Astrocyte (in vitro differentiated cells and primary cell): Measurements from ENCODE around the gene THAP3. TPM values are rescaled to one million over a fixed set of nuclear protein-coding genes. Genes with fewer than 3 reads are reported as not detected.

Source experiments
- DNase-seq: peaks from one replicate; pipeline ENCODE4 v3.0.0-alpha.2; 2010; ENCODE audit warnings: low read depth
- FAIRE-seq: peaks from 2 replicates; lab custom pipeline; 2011; peaks lifted over from hg19 to GRCh38; lab: Jason Lieb, UNC
- H2AFZ ChIP-seq: 2 replicates; pipeline ENCODE4 v1.6.0; 2012; ENCODE audit warnings: low read depth, low read length, inconsistent platforms
- H3K27ac ChIP-seq: 2 replicates; pipeline ENCODE4 v1.5.1; 2011; ENCODE audit warnings: low read depth, low read length, inconsistent platforms
- H3K27me3 ChIP-seq: 2 replicates; pipeline ENCODE4 v1.6.0; 2011; ENCODE audit warnings: low read length, inconsistent platforms; ENCODE audit not compliant: insufficient read depth
- H3K36me3 ChIP-seq: 2 replicates; pipeline ENCODE4 v1.5.1; 2011; ENCODE audit warnings: low read length, inconsistent platforms; ENCODE audit not compliant: insufficient read depth
- H3K4me1 ChIP-seq: 2 replicates; pipeline ENCODE4 v1.5.1; 2011; ENCODE audit warnings: low read length, inconsistent platforms; ENCODE audit not compliant: insufficient read depth
- H3K4me2 ChIP-seq: 2 replicates; pipeline ENCODE4 v1.6.0; 2012; ENCODE audit warnings: low read length, inconsistent platforms
- H3K4me3 ChIP-seq: 2 replicates; pipeline ENCODE4 v1.5.1; 2011; ENCODE audit warnings: low read depth, mild to moderate bottlenecking, low read length, inconsistent platforms; ENCODE audit not compliant: insufficient read depth
- H3K79me2 ChIP-seq: 2 replicates; pipeline ENCODE4 v1.6.0; 2012; ENCODE audit warnings: mild to moderate bottlenecking, low read length, inconsistent platforms; ENCODE audit not compliant: insufficient read depth
- H3K9ac ChIP-seq: 2 replicates; pipeline ENCODE4 v1.6.0; 2012; ENCODE audit warnings: mild to moderate bottlenecking, low read length, inconsistent platforms
- H3K9me3 ChIP-seq: 2 replicates; pipeline ENCODE4 v1.5.1; 2012; ENCODE audit warnings: low read depth, mild to moderate bottlenecking, low read length, inconsistent platforms; ENCODE audit not compliant: insufficient read depth
- H4K20me1 ChIP-seq: 2 replicates; pipeline ENCODE4 v1.6.0; 2012; ENCODE audit warnings: low read length, inconsistent platforms; ENCODE audit not compliant: insufficient read depth
- H3K27ac Mint-ChIP-seq: one replicate; pipeline ENCODE4 v1.8.0; 2021; ENCODE audit warnings: mild to moderate bottlenecking, mixed read lengths; ENCODE audit not compliant: unreplicated experiment
- H3K27me3 Mint-ChIP-seq: one replicate; pipeline ENCODE4 v1.8.0; 2021; ENCODE audit warnings: low read depth, mixed read lengths; ENCODE audit not compliant: unreplicated experiment
- H3K36me3 Mint-ChIP-seq: one replicate; pipeline ENCODE4 v1.8.0; 2021; ENCODE audit warnings: low read depth, mixed read lengths; ENCODE audit not compliant: unreplicated experiment
- H3K4me1 Mint-ChIP-seq: one replicate; pipeline ENCODE4 v1.8.0; 2021; ENCODE audit warnings: low read depth, mixed read lengths; ENCODE audit not compliant: unreplicated experiment
- H3K4me3 Mint-ChIP-seq: one replicate; pipeline ENCODE4 v1.8.0; 2021; ENCODE audit warnings: mild to moderate bottlenecking, moderate library complexity, mixed read lengths; ENCODE audit not compliant: unreplicated experiment
- H3K9me3 Mint-ChIP-seq: one replicate; pipeline ENCODE4 v1.8.0; 2021; ENCODE audit warnings: mild to moderate bottlenecking, mixed read lengths; ENCODE audit not compliant: unreplicated experiment
- EZH2 ChIP-seq: IDR thresholded peaks from 2 replicates; pipeline ENCODE4 v1.6.1; 2012; ENCODE audit warnings: mild to moderate bottlenecking, low read length, inconsistent platforms; ENCODE audit not compliant: insufficient read depth
- total RNA-seq: library from RNA; stranded (reverse); gene quantifications from 2 replicates; pipeline ENCODE4 v1.2.1, GENCODE V29; 2021
- TF ChIP-seq, protein P1 (sequence below): IDR thresholded peaks from 2 replicates; pipeline ENCODE4 v1.5.1; 2011; ENCODE audit warnings: low read depth, mild to moderate bottlenecking, inconsistent platforms, low read length, moderate library complexity; ENCODE audit not compliant: insufficient read depth

THAP3 gene
- total RNA-seq, 1 donor from 2014 or later: 16.5 TPM

DNA sequence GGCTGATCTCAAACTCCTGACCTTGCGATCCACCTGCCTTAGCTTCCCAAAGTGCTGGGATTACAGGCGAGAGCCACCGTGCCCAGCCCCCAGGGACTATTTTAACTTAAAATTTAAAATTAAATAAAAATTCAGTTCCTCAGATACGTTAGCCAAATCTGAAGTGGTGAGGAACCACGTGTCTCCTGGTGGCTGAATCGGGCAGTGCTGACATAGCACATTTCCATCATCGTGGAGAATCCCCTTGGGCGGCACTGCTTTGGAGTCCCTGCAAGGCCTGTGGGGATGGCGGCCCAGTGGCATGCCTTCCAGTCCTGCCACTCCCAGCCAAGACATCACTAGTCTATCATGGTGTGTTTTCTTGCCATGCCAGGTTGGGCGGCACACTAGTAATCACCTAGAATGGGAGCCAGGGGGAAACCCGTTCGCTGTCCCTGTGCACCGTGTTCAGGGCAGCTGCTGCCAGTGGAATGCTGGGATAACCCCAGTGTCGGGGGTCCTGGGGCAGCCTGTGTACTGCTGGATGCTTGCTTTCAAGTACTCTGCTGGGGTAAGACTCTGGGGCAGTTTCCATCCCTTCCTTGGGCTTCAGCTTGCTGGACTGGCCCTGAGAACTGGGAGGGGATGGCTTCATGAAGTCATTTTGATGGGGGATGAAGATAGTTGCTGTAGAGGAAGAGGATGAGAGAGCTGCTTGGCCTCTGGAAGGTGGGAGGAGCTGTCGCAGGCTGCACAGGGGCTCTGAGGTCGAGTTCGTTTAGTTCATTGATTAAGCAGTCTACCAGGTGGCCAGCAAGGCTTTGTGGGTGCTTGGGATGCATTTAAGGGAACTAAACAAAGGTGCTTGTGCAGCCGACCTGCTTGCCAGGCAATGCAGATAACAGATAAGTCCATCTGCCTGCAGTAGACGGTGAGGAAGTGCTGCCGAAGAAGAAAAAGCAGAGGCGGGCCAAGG, 40.3 kb upstream of the THAP3 start:
- Mint-ChIP-seq H3K27ac (peak overlapping the region; percentile 41), H3K36me3 (peaks cover 7% of the 10 kb centered on the region), H3K9me3 (no peaks in the 10 kb centered on the region), H3K4me1 (peaks cover 13% of the 10 kb centered on the region), H3K27me3 (no peaks in the 10 kb centered on the region), H3K4me3 (peak overlapping the region; percentile 71)
- Histone ChIP-seq H3K79me2 (peaks cover 32% of the 10 kb centered on the region), H3K9me3 (no peaks in the 10 kb centered on the region), H3K27ac (no peak overlapping the region), H3K9ac (no peak overlapping the region), H3K4me2 (no peak overlapping the region), H2AFZ (no peak overlapping the region), H3K4me1 (peaks cover 10% of the 10 kb centered on the region), H4K20me1 (peaks cover 62% of the 10 kb centered on the region), H3K27me3 (no peaks in the 10 kb centered on the region), H3K4me3 (no peak overlapping the region), H3K36me3 (no peaks in the 10 kb centered on the region)
- FAIRE-seq (no peak), DNase-seq (no peak)
- TF ChIP-seq EZH2: no peak
- TF ChIP-seq, protein P1, sequence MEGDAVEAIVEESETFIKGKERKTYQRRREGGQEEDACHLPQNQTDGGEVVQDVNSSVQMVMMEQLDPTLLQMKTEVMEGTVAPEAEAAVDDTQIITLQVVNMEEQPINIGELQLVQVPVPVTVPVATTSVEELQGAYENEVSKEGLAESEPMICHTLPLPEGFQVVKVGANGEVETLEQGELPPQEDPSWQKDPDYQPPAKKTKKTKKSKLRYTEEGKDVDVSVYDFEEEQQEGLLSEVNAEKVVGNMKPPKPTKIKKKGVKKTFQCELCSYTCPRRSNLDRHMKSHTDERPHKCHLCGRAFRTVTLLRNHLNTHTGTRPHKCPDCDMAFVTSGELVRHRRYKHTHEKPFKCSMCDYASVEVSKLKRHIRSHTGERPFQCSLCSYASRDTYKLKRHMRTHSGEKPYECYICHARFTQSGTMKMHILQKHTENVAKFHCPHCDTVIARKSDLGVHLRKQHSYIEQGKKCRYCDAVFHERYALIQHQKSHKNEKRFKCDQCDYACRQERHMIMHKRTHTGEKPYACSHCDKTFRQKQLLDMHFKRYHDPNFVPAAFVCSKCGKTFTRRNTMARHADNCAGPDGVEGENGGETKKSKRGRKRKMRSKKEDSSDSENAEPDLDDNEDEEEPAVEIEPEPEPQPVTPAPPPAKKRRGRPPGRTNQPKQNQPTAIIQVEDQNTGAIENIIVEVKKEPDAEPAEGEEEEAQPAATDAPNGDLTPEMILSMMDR: peak; percentile 7

- peaks cover 8% of the 10 kb centered on the region for H3K4me1 ChIP-seq
These were observed 39.5 kb upstream of the THAP3 start for GRCh38 chr1:6585081-6585722.

More at GRCh38 chr1:6585081-6585722, 39.5 kb upstream of the THAP3 start:
- H3K4me3 Mint-ChIP-seq: no peak overlapping the region
- DNase-seq: no peak
- H3K4me1 Mint-ChIP-seq: peaks cover 11% of the 10 kb centered on the region
- Histone ChIP-seq H2AFZ (no peak overlapping the region), H3K27ac (no peak overlapping the region), H3K36me3 (peaks cover 6% of the 10 kb centered on the region), H3K9ac (no peak overlapping the region), H3K4me2 (no peak overlapping the region), H3K9me3 (no peaks in the 10 kb centered on the region), H4K20me1 (peaks cover 70% of the 10 kb centered on the region), H3K4me3 (no peak overlapping the region), H3K79me2 (peaks cover 32% of the 10 kb centered on the region), H3K27me3 (no peaks in the 10 kb centered on the region)
- H3K36me3 Mint-ChIP-seq: peaks cover 13% of the 10 kb centered on the region
- no peak for TF ChIP-seq EZH2
- TF ChIP-seq, protein P1: no peak
- no peak overlapping the region for H3K27ac Mint-ChIP-seq
- no peaks in the 10 kb centered on the region for H3K9me3 Mint-ChIP-seq
- H3K27me3 Mint-ChIP-seq: no peaks in the 10 kb centered on the region
- no peak for FAIRE-seq
